ENCODE measurements around the gene FBLN1. TPM values are rescaled to one million over a fixed set of nuclear protein-coding genes. Genes with fewer than 3 reads are reported as not detected.

FBLN1 gene
- total and polyA plus RNA-seq, 9 donors, result 62.7 to 394 (median 189) TPM

- WGBS, 3 donors, result 90 to 95% (median 94%) methylated on average over 13 of the region's 13 CpGs
- TF ChIP-seq EP300 (IDR thresholded peaks at IDR 0.05), result no peak
- no peak for TF ChIP-seq CTCF (IDR thresholded peaks at IDR 0.05)
- no peak for TF ChIP-seq POLR2A (IDR thresholded peaks at IDR 0.05)
- DNase-seq, result no peak
- Histone ChIP-seq H3K4me1 (ENCODE audit: insufficient read depth) (no peaks in the 10 kb centered on the region), H3K9me3 (no peaks in the 10 kb centered on the region), H3K4me3 (no peak overlapping the region), H3K27ac (no peak overlapping the region), H3K36me3 (no peaks in the 10 kb centered on the region), H3K27me3 (no peaks in the 10 kb centered on the region)
- intact Hi-C loops (cut with DNase I), result loop anchor here in 2 of 4 donors (2.0 to 10.0 kb wide), 2 partner anchors 55 to 397 kb away; partner anchors contain the start of gene WNT7B (in 1 of the 2)
These were observed 76.6 kb downstream of the FBLN1 start for GRCh38 chr22:45579306-45579705.

GRCh38 chr22:45579806-45580725 is 77.4 kb downstream of the FBLN1 start:
- Histone ChIP-seq H3K9me3 (no peaks in the 10 kb centered on the region), H3K27ac (no peak overlapping the region), H3K27me3 (no peaks in the 10 kb centered on the region), H3K4me1 (ENCODE audit: insufficient read depth) (no peaks in the 10 kb centered on the region), H3K4me3 (no peak overlapping the region), H3K36me3 (no peaks in the 10 kb centered on the region)
- 77 to 81% (median 79%) methylated on average over 29 of the region's 29 CpGs for WGBS, 3 donors
- intact Hi-C loops (cut with DNase I), result loop anchor here in 2 of 4 donors (2.0 to 10.0 kb wide), 2 partner anchors 55 to 397 kb away; partner anchors contain the start of gene WNT7B (in 1 of the 2)
- TF ChIP-seq CTCF (IDR thresholded peaks at IDR 0.05) (no peak), POLR2A (IDR thresholded peaks at IDR 0.05) (no peak), EP300 (IDR thresholded peaks at IDR 0.05) (no peak)
- no peak for DNase-seq

GRCh38 chr22:45580726-45581381 is 78.2 kb downstream of the FBLN1 start:
- no peak for TF ChIP-seq EP300 (IDR thresholded peaks at IDR 0.05)
- TF ChIP-seq CTCF (IDR thresholded peaks at IDR 0.05), result no peak
- TF ChIP-seq POLR2A (IDR thresholded peaks at IDR 0.05), result no peak
- Histone ChIP-seq H3K36me3 (no peaks in the 10 kb centered on the region), H3K4me1 (ENCODE audit: insufficient read depth) (no peaks in the 10 kb centered on the region), H3K27ac (no peak overlapping the region), H3K4me3 (no peak overlapping the region), H3K27me3 (no peaks in the 10 kb centered on the region), H3K9me3 (no peaks in the 10 kb centered on the region)
- WGBS, 3 donors, result 80 to 85% (median 81%) methylated on average over 26 of the region's 26 CpGs
- DNase-seq, result no peak
- intact Hi-C loops (cut with DNase I), result no loop called here

- DNase-seq, result no peak
- no peak for TF ChIP-seq EP300 (IDR thresholded peaks at IDR 0.05)
- TF ChIP-seq CTCF (IDR thresholded peaks at IDR 0.05), result no peak
- TF ChIP-seq POLR2A (IDR thresholded peaks at IDR 0.05), result no peak
- Histone ChIP-seq H3K9me3 (no peaks in the 10 kb centered on the region), H3K27me3 (no peaks in the 10 kb centered on the region), H3K4me1 (ENCODE audit: insufficient read depth) (no peaks in the 10 kb centered on the region), H3K4me3 (no peak overlapping the region), H3K36me3 (no peaks in the 10 kb centered on the region), H3K27ac (no peak overlapping the region)
- WGBS, 3 donors, result 88 to 90% (median 90%) methylated on average over 16 of the region's 16 CpGs
- intact Hi-C loops (cut with DNase I), result no loop called here
These were observed 78.9 kb downstream of the FBLN1 start for GRCh38 chr22:45581549-45582080.
